Fibroblast of lung (primary cell): ENCODE measurements around the gene WWOX. TPM values are rescaled to one million over a fixed set of nuclear protein-coding genes. Genes with fewer than 3 reads are reported as not detected.
A peak's percentile ranks its signal among the peaks of the same experiment; 100 is the strongest.

ENCODE experiments used
- DNase-seq, 2 donors: peaks; one replicate each; pipeline versions ENCODE4 v3.0.0 to v3.0.0-alpha.2; 2010; ENCODE audit warnings: low read depth in 2 of 2
- H2AFZ ChIP-seq: 2 replicates; pipeline ENCODE4 v1.5.1; 2012; ENCODE audit warnings: low read length, control low read depth, inconsistent platforms
- H3K27ac ChIP-seq: 2 replicates; pipeline ENCODE4 v1.5.1; 2011; ENCODE audit warnings: low read length, control low read depth; ENCODE audit not compliant: insufficient read depth
- H3K27me3 ChIP-seq: 2 replicates; pipeline ENCODE4 v1.5.1; 2011; ENCODE audit warnings: mild to moderate bottlenecking, low read length; ENCODE audit not compliant: control insufficient read depth, insufficient read depth
- H3K36me3 ChIP-seq: 2 replicates; pipeline ENCODE4 v1.5.1; 2011; ENCODE audit warnings: low read length; ENCODE audit not compliant: control insufficient read depth, insufficient read depth
- H3K4me1 ChIP-seq: 2 replicates; pipeline ENCODE4 v1.5.1; 2011; ENCODE audit warnings: low read length; ENCODE audit not compliant: control insufficient read depth, insufficient read depth; ENCODE audit errors: extremely low read depth
- H3K4me2 ChIP-seq: 2 replicates; pipeline ENCODE4 v1.5.1; 2011; ENCODE audit warnings: low read length, control low read depth; ENCODE audit not compliant: insufficient read depth; ENCODE audit errors: extremely low read depth
- H3K4me3 ChIP-seq, 4 experiments: fragments of 200-600 bp in 1 of 4; sonication (generic) in 1 of 4; replicated peaks in 1 of 4; 2 replicates each; pipeline ENCODE4 v1.5.1; 2011 to 2016; ENCODE audit warnings: low read length in 4 of 4, low read depth in 3 of 4, mild to moderate bottlenecking in 3 of 4, control low read depth in 2 of 4, inconsistent platforms in 1 of 4, mixed read lengths in 1 of 4; ENCODE audit not compliant: insufficient read depth in 1 of 4; ENCODE audit errors: control extremely low read depth in 1 of 4
- H3K79me2 ChIP-seq: 2 replicates; pipeline ENCODE4 v1.5.1; 2012; ENCODE audit warnings: mild to moderate bottlenecking, low read length, inconsistent platforms; ENCODE audit not compliant: control insufficient read depth, insufficient read depth
- H3K9ac ChIP-seq: 2 replicates; pipeline ENCODE4 v1.5.1; 2011; ENCODE audit warnings: mild to moderate bottlenecking, low read length, control low read depth; ENCODE audit not compliant: insufficient read depth
- H3K9me3 ChIP-seq: 2 replicates; pipeline ENCODE4 v1.5.1; 2012; ENCODE audit warnings: low read depth, low read length; ENCODE audit not compliant: control insufficient read depth, insufficient read depth
- H4K20me1 ChIP-seq: 2 replicates; pipeline ENCODE4 v1.5.1; 2011; ENCODE audit warnings: low read length; ENCODE audit not compliant: control insufficient read depth, insufficient read depth; ENCODE audit errors: extremely low read depth
- EZH2 ChIP-seq: IDR thresholded peaks from 2 replicates; pipeline ENCODE4 v1.5.1; 2012; ENCODE audit warnings: low read length, control low read depth, mild to moderate bottlenecking; ENCODE audit errors: missing control alignments
- polyA plus RNA-seq, 2 donors: library from polyadenylated mRNA; depleted of rRNA in 1 of 2; stranded (reverse) in 1 of 2; unstranded in 1 of 2; fragments of >200 nt; gene quantifications; 2 replicates each; pipeline ENCODE4 v1.2.1, GENCODE V29; 2011 to 2012; ENCODE audit warnings: missing spikeins in 1 of 2
- total RNA-seq: library from RNA; depleted of rRNA; stranded (reverse); fragments of >200 nt; gene quantifications from 2 replicates; pipeline ENCODE4 v1.2.1, GENCODE V29; 2014
- TF ChIP-seq, protein P1 (sequence below), 2 donors: IDR thresholded peaks in 1 of 2; conservative IDR thresholded peaks in 1 of 2; 1 replicate in 1 of 2; 2 replicates in 1 of 2; pipeline ENCODE4 v1.5.1; 2011 to 2012; ENCODE audit warnings: low read length in 2 of 2, control low read depth in 1 of 2, inconsistent platforms in 1 of 2, low read depth in 1 of 2, mild to moderate bottlenecking in 1 of 2

The WWOX gene
- total and polyA plus RNA-seq, 2 donors (not counting 1 experiment from before 2014, with no cell fraction given) = 5.6 to 16.3 TPM

GRCh38 chr16:78630102-78630501 is 530.6 kb downstream of the WWOX start:
- H3K4me1 ChIP-seq = no peaks in the 10 kb centered on the region
- no peak overlapping the region for H3K27ac ChIP-seq
- no peaks in the 10 kb centered on the region for H4K20me1 ChIP-seq
- H2AFZ ChIP-seq = no peak overlapping the region
- no peak overlapping the region for H3K9ac ChIP-seq
- no peaks in the 10 kb centered on the region for H3K79me2 ChIP-seq
- H3K4me3 ChIP-seq = no peak overlapping the region
- DNase-seq = no peak
- H3K36me3 ChIP-seq = no peaks in the 10 kb centered on the region
- TF ChIP-seq, protein P1, sequence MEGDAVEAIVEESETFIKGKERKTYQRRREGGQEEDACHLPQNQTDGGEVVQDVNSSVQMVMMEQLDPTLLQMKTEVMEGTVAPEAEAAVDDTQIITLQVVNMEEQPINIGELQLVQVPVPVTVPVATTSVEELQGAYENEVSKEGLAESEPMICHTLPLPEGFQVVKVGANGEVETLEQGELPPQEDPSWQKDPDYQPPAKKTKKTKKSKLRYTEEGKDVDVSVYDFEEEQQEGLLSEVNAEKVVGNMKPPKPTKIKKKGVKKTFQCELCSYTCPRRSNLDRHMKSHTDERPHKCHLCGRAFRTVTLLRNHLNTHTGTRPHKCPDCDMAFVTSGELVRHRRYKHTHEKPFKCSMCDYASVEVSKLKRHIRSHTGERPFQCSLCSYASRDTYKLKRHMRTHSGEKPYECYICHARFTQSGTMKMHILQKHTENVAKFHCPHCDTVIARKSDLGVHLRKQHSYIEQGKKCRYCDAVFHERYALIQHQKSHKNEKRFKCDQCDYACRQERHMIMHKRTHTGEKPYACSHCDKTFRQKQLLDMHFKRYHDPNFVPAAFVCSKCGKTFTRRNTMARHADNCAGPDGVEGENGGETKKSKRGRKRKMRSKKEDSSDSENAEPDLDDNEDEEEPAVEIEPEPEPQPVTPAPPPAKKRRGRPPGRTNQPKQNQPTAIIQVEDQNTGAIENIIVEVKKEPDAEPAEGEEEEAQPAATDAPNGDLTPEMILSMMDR (conservative IDR thresholded peaks at IDR 0.05 in 1 of 2, IDR thresholded peaks at IDR 0.05 in 1 of 2; ENCODE audit: low read depth in 1 of 2, low read length in 2 of 2) = no peak
- TF ChIP-seq EZH2 = no peak
- H3K4me2 ChIP-seq = no peak overlapping the region
- H3K27me3 ChIP-seq = no peaks in the 10 kb centered on the region
- H3K9me3 ChIP-seq = no peaks in the 10 kb centered on the region

GRCh38 chr16:78633551-78633950 is 534.1 kb downstream of the WWOX start:
- H3K27me3 ChIP-seq = no peaks in the 10 kb centered on the region
- TF ChIP-seq EZH2 = no peak
- TF ChIP-seq, protein P1 (conservative IDR thresholded peaks at IDR 0.05 in 1 of 2, IDR thresholded peaks at IDR 0.05 in 1 of 2; ENCODE audit: low read depth in 1 of 2, low read length in 2 of 2) = no peak
- no peak overlapping the region for H2AFZ ChIP-seq
- peak in 1 of 2 donors; percentile 50 for DNase-seq
- H4K20me1 ChIP-seq = no peaks in the 10 kb centered on the region
- H3K4me1 ChIP-seq = no peaks in the 10 kb centered on the region
- no peak overlapping the region for H3K4me3 ChIP-seq
- H3K9ac ChIP-seq = no peak overlapping the region
- no peak overlapping the region for H3K27ac ChIP-seq
- H3K36me3 ChIP-seq = no peaks in the 10 kb centered on the region
- H3K9me3 ChIP-seq = no peaks in the 10 kb centered on the region
- no peaks in the 10 kb centered on the region for H3K79me2 ChIP-seq
- H3K4me2 ChIP-seq = no peak overlapping the region

GRCh38 chr16:78635807-78636206 is 536.4 kb downstream of the WWOX start:
- H3K9me3 ChIP-seq = no peaks in the 10 kb centered on the region
- DNase-seq = no peak
- H4K20me1 ChIP-seq = no peaks in the 10 kb centered on the region
- no peak overlapping the region for H3K27ac ChIP-seq
- no peaks in the 10 kb centered on the region for H3K79me2 ChIP-seq
- no peaks in the 10 kb centered on the region for H3K4me1 ChIP-seq
- H2AFZ ChIP-seq = no peak overlapping the region
- H3K4me3 ChIP-seq = no peak overlapping the region
- no peak overlapping the region for H3K4me2 ChIP-seq
- no peaks in the 10 kb centered on the region for H3K27me3 ChIP-seq
- H3K36me3 ChIP-seq = no peaks in the 10 kb centered on the region
- TF ChIP-seq EZH2 = no peak
- TF ChIP-seq, protein P1 (conservative IDR thresholded peaks at IDR 0.05 in 1 of 2, IDR thresholded peaks at IDR 0.05 in 1 of 2; ENCODE audit: low read depth in 1 of 2, low read length in 2 of 2) = no peak
- no peak overlapping the region for H3K9ac ChIP-seq
